Stomach (tissue), 9 donors: Measurements from ENCODE around the gene FBXW11. TPM values are rescaled to one million over a fixed set of nuclear protein-coding genes. Genes with fewer than 3 reads are reported as not detected.

Experiments
- DNase-seq, 2 donors: peaks; one replicate each; pipeline versions ENCODE4 v3.0.0 to v3.0.0-alpha.2; 2013 to 2019
- H3K27ac ChIP-seq, 5 donors: fragments of 200-600 bp in 4 of 5; sonication (generic) in 4 of 5; one replicate each; pipeline ENCODE4 v1.5.1; 2013 to 2019; ENCODE audit warnings: mild to moderate bottlenecking in 1 of 5, moderate library complexity in 1 of 5
- H3K27me3 ChIP-seq, 3 donors: fragments of 200-600 bp; sonication (generic); one replicate each; pipeline ENCODE4 v1.5.1; 2017 to 2019; ENCODE audit warnings: mixed run types in 1 of 3
- H3K36me3 ChIP-seq, 4 donors: fragments of 200-600 bp; sonication (generic); 1 replicate in 3 of 4; 2 replicates in 1 of 4; pipeline ENCODE4 v1.5.1; 2016 to 2019
- H3K4me1 ChIP-seq, 4 donors: fragments of 200-600 bp; sonication (generic); one replicate each; pipeline ENCODE4 v1.5.1; 2016 to 2019
- H3K4me3 ChIP-seq, 4 donors: fragments of 200-600 bp; sonication (generic) in 3 of 4; one replicate each; pipeline ENCODE4 v1.5.1; 2016 to 2019; ENCODE audit warnings: mild to moderate bottlenecking in 1 of 4
- H3K9me3 ChIP-seq, 4 donors: fragments of 200-600 bp; sonication (generic); one replicate each; pipeline ENCODE4 v1.5.1; 2016 to 2019
- EP300 ChIP-seq: sonication (generic); formaldehyde crosslinking; IDR thresholded peaks from one replicate; pipeline ENCODE4 v1.6.1; 2017; ENCODE audit warnings: antibody characterized with exemption
- POLR2A ChIP-seq, 4 donors: fragments of 450-650 bp; IDR thresholded peaks; one replicate each; pipeline ENCODE4 v1.6.1; 2016; ENCODE audit warnings: antibody characterized with exemption in 4 of 4, control low read depth in 2 of 4, mild to moderate bottlenecking in 1 of 4, moderate library complexity in 1 of 4
- POLR2AphosphoS5 ChIP-seq, 3 donors: sonication (generic); formaldehyde crosslinking; IDR thresholded peaks; one replicate each; pipeline ENCODE4 v1.6.1; 2016; ENCODE audit warnings: antibody characterized with exemption in 3 of 3
- WGBS, 5 donors: extraction: QIAGEN DNeasy Blood & Tissue Kit in 3 of 5; methylation state at CpG; one replicate each; pipeline versions ENCODE4 v1.1.5 to v1.1.7; 2013 to 2018; 5-methylcytosine and 5-hydroxymethylcytosine counted together
- intact Hi-C: fragments of 100-400 bp; cut with DNase I; formaldehyde crosslinking; loops from one replicate; pipeline ENCODE4 v1.15.1; 2023; ENCODE audit warnings: low total_unique reads
- polyA plus RNA-seq, 3 donors: library from polyadenylated mRNA; stranded (reverse); fragments of 200-250 nt; gene quantifications; one replicate each; pipeline ENCODE4 v1.2.3, GENCODE V29; 2013
- total RNA-seq, 5 donors: library from RNA; depleted of rRNA; stranded (reverse); fragments of >200 nt; gene quantifications; one replicate each; pipeline versions ENCODE4 v1.1.0 to v1.2.3, GENCODE V29; 2014 to 2016
- TF ChIP-seq, protein P1 (sequence below), 7 experiments: fragments of 450-650 bp in 4 of 7; fragments of 200-600 bp in 3 of 7; sonication (generic) in 3 of 7; IDR thresholded peaks; one replicate each; pipeline ENCODE4 v1.5.1; 2016 to 2019; ENCODE audit warnings: antibody characterized with exemption in 7 of 7, control low read depth in 2 of 7, mild to moderate bottlenecking in 1 of 7
- donor health status: healthy with polysubstance abuse.
- donor health status: Bipolar disorder and iron deficiency.
- donor health status: healthy.

FBXW11 gene
- total and polyA plus RNA-seq, 8 donors: 4.3 to 117 (median 25.5) TPM

GRCh38 chr5:171813813-171814490 is 192.5 kb downstream of the FBXW11 start:
- Histone ChIP-seq H3K27me3 (no peaks in the 10 kb centered on the region), H3K36me3 (no peaks in the 10 kb centered on the region), H3K27ac (no peak overlapping the region), H3K4me1 (no peaks in the 10 kb centered on the region), H3K4me3 (no peak overlapping the region), H3K9me3 (peaks cover 4 to 27% (median 19%) of the 10 kb centered on the region in 4 donors)
- WGBS, 5 donors: 74 to 90% (median 84%) methylated on average over 7 of the region's 7 CpGs
- TF ChIP-seq POLR2AphosphoS5 (IDR thresholded peaks at IDR 0.05): no peak
- TF ChIP-seq POLR2A (IDR thresholded peaks at IDR 0.05): no peak
- TF ChIP-seq EP300: no peak
- TF ChIP-seq, protein P1, sequence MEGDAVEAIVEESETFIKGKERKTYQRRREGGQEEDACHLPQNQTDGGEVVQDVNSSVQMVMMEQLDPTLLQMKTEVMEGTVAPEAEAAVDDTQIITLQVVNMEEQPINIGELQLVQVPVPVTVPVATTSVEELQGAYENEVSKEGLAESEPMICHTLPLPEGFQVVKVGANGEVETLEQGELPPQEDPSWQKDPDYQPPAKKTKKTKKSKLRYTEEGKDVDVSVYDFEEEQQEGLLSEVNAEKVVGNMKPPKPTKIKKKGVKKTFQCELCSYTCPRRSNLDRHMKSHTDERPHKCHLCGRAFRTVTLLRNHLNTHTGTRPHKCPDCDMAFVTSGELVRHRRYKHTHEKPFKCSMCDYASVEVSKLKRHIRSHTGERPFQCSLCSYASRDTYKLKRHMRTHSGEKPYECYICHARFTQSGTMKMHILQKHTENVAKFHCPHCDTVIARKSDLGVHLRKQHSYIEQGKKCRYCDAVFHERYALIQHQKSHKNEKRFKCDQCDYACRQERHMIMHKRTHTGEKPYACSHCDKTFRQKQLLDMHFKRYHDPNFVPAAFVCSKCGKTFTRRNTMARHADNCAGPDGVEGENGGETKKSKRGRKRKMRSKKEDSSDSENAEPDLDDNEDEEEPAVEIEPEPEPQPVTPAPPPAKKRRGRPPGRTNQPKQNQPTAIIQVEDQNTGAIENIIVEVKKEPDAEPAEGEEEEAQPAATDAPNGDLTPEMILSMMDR (IDR thresholded peaks at IDR 0.05): no peak
- DNase-seq: no peak
- intact Hi-C loops: no loop called here

DNA sequence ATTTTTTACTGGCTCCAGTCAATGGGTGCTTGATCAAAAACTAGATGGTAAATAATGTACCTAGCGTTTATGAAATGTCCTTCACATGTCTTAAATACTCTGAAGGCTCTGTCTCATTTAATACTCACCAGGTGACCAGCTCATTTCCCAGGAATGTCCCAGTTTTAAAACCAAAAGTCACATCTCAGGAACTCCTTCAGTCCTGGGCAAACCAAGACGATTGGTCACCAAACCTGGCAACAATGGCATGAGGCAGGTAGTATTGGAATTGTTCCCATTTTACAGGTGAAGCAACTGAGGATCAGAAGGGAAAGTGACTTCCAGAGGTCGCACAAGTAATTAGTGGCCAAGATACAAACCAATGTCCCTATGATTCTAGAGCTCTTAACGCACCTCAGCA is 193.2 kb downstream of the FBXW11 start:
- WGBS, 5 donors: 78 to 92% (median 91%) methylated on average over 4 of the region's 4 CpGs
- DNase-seq: no peak
- Histone ChIP-seq H3K9me3 (peaks cover 4 to 27% (median 19%) of the 10 kb centered on the region in 4 donors), H3K4me1 (no peaks in the 10 kb centered on the region), H3K4me3 (no peak overlapping the region), H3K27me3 (no peaks in the 10 kb centered on the region), H3K27ac (no peak overlapping the region), H3K36me3 (no peaks in the 10 kb centered on the region)
- TF ChIP-seq, protein P1 (IDR thresholded peaks at IDR 0.05): no peak
- TF ChIP-seq POLR2AphosphoS5 (IDR thresholded peaks at IDR 0.05) (no peak), POLR2A (IDR thresholded peaks at IDR 0.05) (no peak), EP300 (no peak)
- intact Hi-C loops: no loop called here

Other genes with a start within 250 kb of the FBXW11 start
- gene SMIM23, start 220.8 kb downstream of the FBXW11 start, total RNA-seq: not detected
- gene SMIM23, start 220.8 kb downstream of the FBXW11 start, polyA plus RNA-seq: not detected
- gene STK10, start 181.6 kb upstream of the FBXW11 start, total RNA-seq: 10 to 100 TPM in 4 of 5 donors, 1 to 10 TPM in 1; 7.1 to 86.6 (median 29.8) TPM
- 1 to 10 TPM; 6.6 to 8.2 (median 6.9) TPM for gene STK10, start 181.6 kb upstream of the FBXW11 start, polyA plus RNA-seq
- not detected for gene EFCAB9, start 187.5 kb upstream of the FBXW11 start, total RNA-seq
- not detected for gene EFCAB9, start 187.5 kb upstream of the FBXW11 start, polyA plus RNA-seq